Cardiac muscle cell (in vitro differentiated cells and primary cell): Measurements from ENCODE around the gene SLC2A4. TPM values are rescaled to one million over a fixed set of nuclear protein-coding genes. Genes with fewer than 3 reads are reported as not detected.
"Not testable (repeated sequence)": the region's sequence is repeated elsewhere in the genome, so short reads cannot be mapped to it uniquely, and the experiment has no call there.

Experiments
- DNase-seq, 2 donors: peaks; one replicate each; pipeline versions ENCODE4 v3.0.0 to v3.0.0-alpha.2; 2010 to 2017; ENCODE audit warnings: low read depth in 1 of 2, low spot score in 1 of 2
- H3K27ac ChIP-seq: fragments of 200-600 bp; sonication (generic); 2 replicates; pipeline ENCODE4 v1.5.1; 2016
- H3K27me3 ChIP-seq: fragments of 200-600 bp; sonication (generic); 2 replicates; pipeline ENCODE4 v1.6.0; 2016; ENCODE audit warnings: control low read depth
- H3K36me3 ChIP-seq: fragments of 200-600 bp; sonication (generic); 2 replicates; pipeline ENCODE4 v1.5.1; 2016; ENCODE audit warnings: control low read depth
- H3K4me1 ChIP-seq: fragments of 200-600 bp; sonication (generic); 2 replicates; pipeline ENCODE4 v1.8.1; 2017; ENCODE audit warnings: low read depth, mild to moderate bottlenecking, mixed run types
- H3K4me3 ChIP-seq: fragments of 200-600 bp; sonication (generic); 2 replicates; pipeline ENCODE4 v1.5.1; 2016; ENCODE audit warnings: mild to moderate bottlenecking
- H3K9me3 ChIP-seq: fragments of 200-600 bp; sonication (generic); 2 replicates; pipeline ENCODE4 v1.5.1; 2017; ENCODE audit warnings: low read depth, mild to moderate bottlenecking, control low read depth
- polyA plus RNA-seq: library from polyadenylated mRNA; unstranded; fragments of >200 nt; fragmentation: Nextera tagmentation; extraction: Ambion mirVana; gene quantifications from 2 replicates; pipeline ENCODE4 v1.2.1, GENCODE V29; 2016
- total RNA-seq: library from RNA; depleted of rRNA; stranded (reverse); fragments of >200 nt; gene quantifications from 2 replicates; pipeline ENCODE4 v1.2.3, GENCODE V29; 2016
- TF ChIP-seq, protein P1 (sequence below): IDR thresholded peaks from 2 replicates; pipeline ENCODE4 v1.5.1; 2012; ENCODE audit warnings: low read depth, mild to moderate bottlenecking, low read length

Gene SLC2A4
- total and polyA plus RNA-seq, 2 experiments from 2014 or later: 23.4 to 42.6 TPM

DNA sequence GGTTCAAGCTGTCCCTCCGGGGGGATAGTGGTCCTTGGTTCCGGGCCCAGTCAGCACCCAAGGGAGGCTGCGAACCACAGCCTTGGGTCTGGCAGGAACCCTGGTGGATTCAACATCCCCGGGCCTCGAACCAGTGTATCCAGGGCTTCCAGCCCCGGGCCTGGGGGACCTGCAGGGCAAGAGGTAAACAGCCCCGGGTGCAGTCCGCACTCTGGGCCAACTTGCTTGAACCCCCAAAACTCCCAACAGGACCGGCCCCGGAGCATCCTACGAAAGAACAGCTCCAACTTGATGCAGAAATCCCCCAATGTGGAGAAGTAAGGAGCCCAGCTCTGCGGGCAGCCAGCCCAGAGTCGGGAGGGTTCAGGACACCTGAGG lies 49.1 kb downstream of the SLC2A4 start:
- Histone ChIP-seq H3K4me3 (peak overlapping the region; percentile 81), H3K27me3 (no peaks in the 10 kb centered on the region), H3K4me1 (peaks cover 12% of the 10 kb centered on the region), H3K9me3 (no peaks in the 10 kb centered on the region), H3K27ac (peak overlapping the region; percentile 89), H3K36me3 (no peaks in the 10 kb centered on the region)
- DNase-seq: no peak
- TF ChIP-seq, protein P1, sequence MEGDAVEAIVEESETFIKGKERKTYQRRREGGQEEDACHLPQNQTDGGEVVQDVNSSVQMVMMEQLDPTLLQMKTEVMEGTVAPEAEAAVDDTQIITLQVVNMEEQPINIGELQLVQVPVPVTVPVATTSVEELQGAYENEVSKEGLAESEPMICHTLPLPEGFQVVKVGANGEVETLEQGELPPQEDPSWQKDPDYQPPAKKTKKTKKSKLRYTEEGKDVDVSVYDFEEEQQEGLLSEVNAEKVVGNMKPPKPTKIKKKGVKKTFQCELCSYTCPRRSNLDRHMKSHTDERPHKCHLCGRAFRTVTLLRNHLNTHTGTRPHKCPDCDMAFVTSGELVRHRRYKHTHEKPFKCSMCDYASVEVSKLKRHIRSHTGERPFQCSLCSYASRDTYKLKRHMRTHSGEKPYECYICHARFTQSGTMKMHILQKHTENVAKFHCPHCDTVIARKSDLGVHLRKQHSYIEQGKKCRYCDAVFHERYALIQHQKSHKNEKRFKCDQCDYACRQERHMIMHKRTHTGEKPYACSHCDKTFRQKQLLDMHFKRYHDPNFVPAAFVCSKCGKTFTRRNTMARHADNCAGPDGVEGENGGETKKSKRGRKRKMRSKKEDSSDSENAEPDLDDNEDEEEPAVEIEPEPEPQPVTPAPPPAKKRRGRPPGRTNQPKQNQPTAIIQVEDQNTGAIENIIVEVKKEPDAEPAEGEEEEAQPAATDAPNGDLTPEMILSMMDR: no peak

DNA sequence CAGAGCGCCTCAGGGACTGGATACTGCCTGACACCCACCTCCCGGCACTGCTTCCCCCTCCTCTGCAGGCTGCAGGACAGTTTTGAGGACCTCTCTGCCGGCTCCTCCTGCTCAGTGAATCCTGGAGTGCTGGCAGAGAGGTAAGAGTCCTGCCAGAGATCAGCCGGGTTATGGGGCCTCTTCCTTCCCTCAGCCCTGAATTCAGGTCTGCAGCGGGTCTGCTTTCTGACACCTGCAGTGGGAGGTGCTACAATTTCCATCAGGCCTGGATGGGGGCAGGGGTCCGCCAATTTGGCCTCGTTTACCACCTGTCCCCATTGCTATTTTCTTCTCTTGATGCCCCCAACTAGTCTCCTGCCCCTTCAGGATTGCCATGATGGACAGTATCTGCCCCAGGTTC lies 50.6 kb downstream of the SLC2A4 start:
- Histone ChIP-seq H3K27ac (peak overlapping the region; percentile 52), H3K36me3 (no peaks in the 10 kb centered on the region), H3K4me1 (peaks cover 12% of the 10 kb centered on the region), H3K4me3 (no peak overlapping the region), H3K9me3 (no peaks in the 10 kb centered on the region), H3K27me3 (no peaks in the 10 kb centered on the region)
- DNase-seq: no peak
- TF ChIP-seq, protein P1: no peak

DNA sequence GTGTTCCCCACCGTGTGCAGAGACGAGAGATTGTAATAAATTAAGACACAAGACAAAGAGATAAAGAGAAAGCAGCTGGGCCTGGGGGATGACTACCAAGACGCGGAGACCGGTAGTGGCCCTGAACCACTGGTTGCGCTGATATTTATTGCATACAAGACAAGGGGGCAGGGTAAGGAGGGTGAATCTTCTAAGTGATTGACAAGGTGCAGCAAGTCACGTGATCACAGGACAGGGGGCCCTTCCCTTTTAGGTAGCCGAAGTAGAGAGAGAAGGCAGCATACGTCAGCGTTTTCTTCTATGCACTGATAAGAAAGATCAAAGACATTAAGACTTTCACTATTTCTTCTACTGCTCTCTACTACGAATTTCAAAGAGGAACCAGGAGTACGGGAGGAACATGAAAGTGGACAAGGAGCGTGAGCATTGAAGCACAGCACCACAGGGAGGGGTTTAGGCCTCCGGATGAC lies 51.1 kb downstream of the SLC2A4 start:
- not testable (repeated sequence) for H3K4me3 ChIP-seq, DNase-seq, H3K36me3 ChIP-seq, H3K27me3 ChIP-seq, H3K9me3 ChIP-seq
- Histone ChIP-seq H3K27ac (peak overlapping the region; percentile 69), H3K4me1 (peaks cover 12% of the 10 kb centered on the region)

DNA sequence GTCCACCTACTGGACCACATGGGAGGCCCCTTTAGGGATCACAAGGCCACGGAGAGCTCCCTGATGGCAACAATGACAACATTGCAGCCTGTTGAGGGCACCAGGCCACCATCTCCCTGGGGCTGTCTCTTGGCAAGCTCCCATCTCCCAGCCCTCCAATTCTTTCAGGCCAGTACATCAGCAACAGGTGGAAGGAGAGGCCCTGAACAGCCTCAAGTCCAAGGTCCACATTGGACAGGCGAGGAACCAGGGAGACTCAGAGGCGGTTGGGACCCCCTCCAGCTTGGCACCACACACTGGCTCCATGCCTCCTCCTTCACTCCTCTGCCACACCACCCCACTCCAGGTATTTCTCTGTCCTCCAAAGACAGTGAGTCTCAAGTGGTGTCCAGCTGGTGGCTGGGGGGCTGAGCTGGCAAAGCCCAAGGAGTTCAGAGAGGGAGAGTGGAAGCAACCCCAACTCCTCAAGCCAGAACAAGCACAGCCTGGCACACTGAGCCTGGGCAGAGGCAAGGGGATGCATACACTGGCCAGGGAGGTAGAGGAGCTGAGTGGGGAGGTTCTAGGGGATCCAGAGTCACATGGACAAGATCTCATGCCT lies 53.5 kb downstream of the SLC2A4 start:
- no peak overlapping the region for H3K4me3 ChIP-seq
- no peak for DNase-seq
- no peaks in the 10 kb centered on the region for H3K27me3 ChIP-seq
- no peak overlapping the region for H3K27ac ChIP-seq
- peaks cover 7% of the 10 kb centered on the region for H3K4me1 ChIP-seq
- H3K9me3 ChIP-seq: no peaks in the 10 kb centered on the region
- TF ChIP-seq, protein P1: no peak
- no peaks in the 10 kb centered on the region for H3K36me3 ChIP-seq

DNA sequence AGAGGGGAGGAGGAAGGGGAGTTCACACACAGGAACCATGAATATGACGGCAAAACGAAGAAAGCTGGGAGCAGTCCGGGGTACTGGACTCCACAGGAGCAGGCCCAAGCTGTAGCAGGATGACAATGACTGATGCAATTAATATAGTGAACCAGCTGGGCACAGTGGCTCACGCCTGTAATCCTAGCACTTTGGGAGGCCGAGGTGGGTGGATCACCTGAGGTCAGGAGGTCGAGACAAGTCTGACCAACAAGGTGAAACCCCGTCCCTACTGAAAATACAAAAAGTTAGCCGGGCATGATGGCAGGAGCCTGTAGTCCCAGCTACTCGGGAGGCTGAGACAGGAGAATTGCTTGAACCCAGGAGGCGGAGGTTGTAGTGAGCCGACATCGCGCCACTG lies 54.2 kb downstream of the SLC2A4 start:
- H3K4me1 ChIP-seq, H3K4me3 ChIP-seq, H3K36me3 ChIP-seq, DNase-seq, H3K27me3 ChIP-seq, H3K27ac ChIP-seq, H3K9me3 ChIP-seq: not testable (repeated sequence)

DNA sequence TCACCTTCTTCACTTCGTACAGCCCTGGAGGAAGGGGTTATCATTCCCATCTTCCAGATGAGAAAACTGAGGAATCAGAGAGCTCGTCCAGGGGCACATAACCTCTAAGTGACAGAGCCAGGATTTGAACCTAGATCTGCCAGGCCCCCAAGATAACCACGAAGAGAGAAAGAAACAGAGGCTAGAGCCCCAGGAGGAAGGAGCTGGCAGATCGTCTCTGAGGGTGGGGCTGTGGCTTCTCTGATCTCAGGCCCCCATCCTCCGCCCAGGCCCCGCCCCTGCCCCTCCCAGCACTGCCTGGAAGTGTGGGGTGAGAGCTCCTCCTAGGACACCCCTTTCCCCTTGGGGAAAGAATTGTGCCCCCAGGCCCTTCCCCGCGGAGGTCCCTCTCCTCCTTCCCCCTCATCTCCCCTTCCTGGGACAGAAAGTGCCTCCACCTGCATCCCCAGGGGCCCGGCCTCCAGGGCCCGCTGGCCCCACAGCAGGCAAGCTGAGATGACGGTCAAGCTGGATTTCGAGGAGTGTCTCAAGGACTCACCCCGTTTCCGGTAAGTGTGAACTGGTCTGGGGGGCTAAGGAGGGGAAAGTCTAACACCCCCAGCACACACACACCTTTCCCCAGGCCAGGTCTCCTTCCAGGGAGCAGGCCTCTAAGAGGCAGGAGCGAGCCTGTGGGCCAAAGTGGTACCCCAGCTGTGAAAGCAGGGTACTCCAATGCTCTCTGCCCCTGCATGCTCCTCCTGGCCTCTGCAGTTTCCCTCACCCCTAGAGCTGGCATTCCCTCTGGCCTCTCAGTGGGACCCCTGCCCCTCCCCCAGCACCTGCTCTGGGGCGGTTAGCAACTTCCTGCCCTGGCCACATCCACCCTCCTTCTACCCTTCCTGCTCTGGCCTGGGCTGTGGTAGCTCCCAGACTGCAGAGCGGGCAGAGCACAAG lies 55.0 kb downstream of the SLC2A4 start, which contains the start of gene ACAP1:
Gene ACAP1, plus strand, starts transcription at position 290 of the 936 bp plus-strand sequence. Its CDS starts 206 bp downstream, at position 496.
- H3K27ac ChIP-seq: no peak within 1 kb of the TSS
- H3K4me1 ChIP-seq: peaks cover 7% of the 10 kb centered on the region
- TF ChIP-seq, protein P1: no peak
- H3K36me3 ChIP-seq: no peaks in the 10 kb centered on the region
- DNase-seq: no peak
- no peaks in the 10 kb centered on the region for H3K27me3 ChIP-seq
- H3K9me3 ChIP-seq: no peaks in the 10 kb centered on the region
- H3K4me3 ChIP-seq: no peak within 1 kb of the TSS

DNA sequence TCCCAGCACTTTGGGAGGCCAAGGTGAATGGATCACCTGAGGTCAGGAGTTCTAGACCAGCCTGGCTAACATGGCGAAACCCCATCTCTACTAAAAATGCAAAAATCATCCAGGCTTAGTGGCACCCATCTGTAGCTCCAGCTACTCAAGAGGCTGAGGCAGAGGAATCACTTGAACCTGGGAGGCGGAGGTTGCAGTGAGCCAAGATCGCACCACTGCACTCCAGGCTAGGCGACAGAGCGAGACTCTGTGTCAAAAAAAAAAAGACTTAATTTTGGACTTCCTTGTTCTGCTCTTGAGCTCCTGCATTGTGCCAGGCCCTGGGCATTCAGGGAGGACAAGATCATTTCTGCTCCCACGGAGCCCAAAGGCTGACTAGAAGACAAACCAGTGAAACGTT lies 56.1 kb downstream of the SLC2A4 start:
- not testable (repeated sequence) for H3K9me3 ChIP-seq, H3K27ac ChIP-seq, H3K4me3 ChIP-seq, H3K27me3 ChIP-seq, H3K4me1 ChIP-seq, H3K36me3 ChIP-seq, DNase-seq
